GM12872 (cell line): ENCODE measurements around the gene PCBP4.

Experiments
- TF ChIP-seq, protein P1 (sequence below): IDR thresholded peaks from 3 replicates; pipeline ENCODE4 v1.5.1; 2011; ENCODE audit warnings: low read depth, mild to moderate bottlenecking, low read length, moderate library complexity; ENCODE audit not compliant: insufficient read depth

Gene PCBP4

DNA sequence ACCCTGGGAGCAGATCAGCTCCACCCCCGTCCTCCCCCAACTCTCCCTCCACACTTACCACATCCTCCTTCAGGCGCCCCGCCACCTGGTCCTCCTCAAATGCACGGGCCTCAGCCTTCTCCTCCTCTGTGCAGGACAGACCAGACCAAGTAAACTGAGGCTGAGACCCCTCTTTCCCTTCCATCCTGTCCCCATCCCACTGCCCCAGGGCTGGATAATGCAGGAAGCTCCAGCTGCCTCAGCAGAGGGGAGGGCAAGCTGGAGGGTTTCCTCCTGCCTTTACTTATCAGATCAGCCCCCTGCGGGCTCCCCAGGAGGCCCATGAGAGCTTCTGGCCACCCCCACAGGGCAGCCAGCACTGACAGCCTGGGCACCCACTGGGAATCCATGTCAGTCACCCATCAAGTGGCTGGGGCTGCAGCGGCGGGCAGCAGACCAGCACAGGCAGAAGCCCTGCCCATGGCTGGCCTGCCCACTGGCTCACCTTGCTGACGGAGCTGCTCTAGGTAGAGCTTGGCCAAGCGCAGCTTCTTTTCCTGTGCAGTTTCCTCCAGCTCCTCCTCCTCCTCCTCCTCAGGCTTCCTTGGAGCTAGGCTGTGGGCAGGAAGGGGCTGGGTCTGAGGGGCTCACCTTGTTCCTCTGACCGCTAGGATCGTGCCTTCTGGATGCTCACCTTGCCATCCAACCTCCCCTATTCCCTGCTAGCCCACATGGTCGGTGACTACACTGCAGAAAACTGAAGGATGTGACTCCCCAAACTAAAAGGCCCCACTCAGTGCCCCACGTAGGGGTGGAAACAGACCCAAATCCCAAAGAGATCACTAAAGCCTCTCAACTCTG is 29.4 kb downstream of the PCBP4 start:
- TF ChIP-seq, protein P1, sequence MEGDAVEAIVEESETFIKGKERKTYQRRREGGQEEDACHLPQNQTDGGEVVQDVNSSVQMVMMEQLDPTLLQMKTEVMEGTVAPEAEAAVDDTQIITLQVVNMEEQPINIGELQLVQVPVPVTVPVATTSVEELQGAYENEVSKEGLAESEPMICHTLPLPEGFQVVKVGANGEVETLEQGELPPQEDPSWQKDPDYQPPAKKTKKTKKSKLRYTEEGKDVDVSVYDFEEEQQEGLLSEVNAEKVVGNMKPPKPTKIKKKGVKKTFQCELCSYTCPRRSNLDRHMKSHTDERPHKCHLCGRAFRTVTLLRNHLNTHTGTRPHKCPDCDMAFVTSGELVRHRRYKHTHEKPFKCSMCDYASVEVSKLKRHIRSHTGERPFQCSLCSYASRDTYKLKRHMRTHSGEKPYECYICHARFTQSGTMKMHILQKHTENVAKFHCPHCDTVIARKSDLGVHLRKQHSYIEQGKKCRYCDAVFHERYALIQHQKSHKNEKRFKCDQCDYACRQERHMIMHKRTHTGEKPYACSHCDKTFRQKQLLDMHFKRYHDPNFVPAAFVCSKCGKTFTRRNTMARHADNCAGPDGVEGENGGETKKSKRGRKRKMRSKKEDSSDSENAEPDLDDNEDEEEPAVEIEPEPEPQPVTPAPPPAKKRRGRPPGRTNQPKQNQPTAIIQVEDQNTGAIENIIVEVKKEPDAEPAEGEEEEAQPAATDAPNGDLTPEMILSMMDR = no peak

DNA sequence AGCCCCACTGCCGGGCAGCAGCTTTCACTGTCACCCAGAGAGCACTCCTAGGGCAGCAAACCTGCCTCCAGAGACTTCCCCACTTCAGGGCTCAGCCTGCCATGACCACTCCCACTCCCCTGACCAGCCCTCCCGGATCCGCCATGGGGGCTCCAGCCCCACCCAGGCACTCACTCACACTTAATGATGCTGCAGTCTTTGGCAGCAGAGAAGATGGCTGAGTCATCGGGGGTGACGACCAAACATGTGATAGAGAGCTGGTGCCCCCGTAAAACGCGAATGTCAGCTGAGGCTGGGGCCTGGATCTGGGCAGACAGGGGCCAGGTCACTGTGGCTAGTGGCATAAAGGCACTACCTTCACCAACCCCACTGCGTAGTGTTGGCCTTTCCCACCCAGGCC is 30.2 kb downstream of the PCBP4 start:
- TF ChIP-seq, protein P1 = no peak

DNA sequence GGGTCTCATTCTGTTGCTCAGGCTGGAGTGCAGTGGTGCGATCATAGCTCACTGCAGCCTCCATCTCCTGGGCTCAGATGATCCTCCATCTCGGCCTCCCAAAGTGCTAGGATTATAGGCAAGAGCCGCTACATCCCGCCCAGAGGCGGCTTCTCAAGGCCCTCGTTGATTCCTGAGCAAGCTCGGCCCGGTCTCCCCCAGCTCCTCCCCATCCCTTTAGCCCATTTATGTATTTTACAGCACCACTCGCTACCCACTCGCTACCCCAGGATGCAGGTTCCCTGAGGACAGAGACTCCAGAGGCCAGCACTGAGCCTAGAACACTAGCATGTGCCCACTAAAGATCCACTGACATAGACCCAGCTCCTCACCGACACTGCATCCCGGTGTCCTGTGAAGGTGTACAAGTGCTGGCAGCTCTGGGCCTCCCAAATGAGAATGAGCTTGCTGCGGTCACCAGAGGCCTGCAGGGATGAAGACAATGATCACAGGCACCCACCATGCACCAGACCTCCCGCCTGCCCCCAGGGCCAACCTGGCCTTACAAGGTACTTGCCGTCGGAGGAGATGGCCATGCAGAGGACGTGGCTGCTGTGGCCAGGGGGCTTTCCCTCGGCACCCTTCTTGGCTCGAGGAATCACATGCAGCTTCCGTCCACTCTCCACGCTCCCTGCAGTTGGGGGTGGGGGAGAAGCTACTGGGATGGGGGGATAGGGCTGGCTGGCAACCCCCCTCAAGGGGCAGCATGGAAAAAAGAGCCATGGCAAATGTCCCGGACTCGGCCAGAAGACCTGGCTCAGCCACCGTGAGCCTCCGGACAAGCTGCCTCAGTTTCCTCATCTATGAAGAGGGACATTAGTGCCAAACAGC is 31.1 kb downstream of the PCBP4 start:
- TF ChIP-seq, protein P1 = no peak

DNA sequence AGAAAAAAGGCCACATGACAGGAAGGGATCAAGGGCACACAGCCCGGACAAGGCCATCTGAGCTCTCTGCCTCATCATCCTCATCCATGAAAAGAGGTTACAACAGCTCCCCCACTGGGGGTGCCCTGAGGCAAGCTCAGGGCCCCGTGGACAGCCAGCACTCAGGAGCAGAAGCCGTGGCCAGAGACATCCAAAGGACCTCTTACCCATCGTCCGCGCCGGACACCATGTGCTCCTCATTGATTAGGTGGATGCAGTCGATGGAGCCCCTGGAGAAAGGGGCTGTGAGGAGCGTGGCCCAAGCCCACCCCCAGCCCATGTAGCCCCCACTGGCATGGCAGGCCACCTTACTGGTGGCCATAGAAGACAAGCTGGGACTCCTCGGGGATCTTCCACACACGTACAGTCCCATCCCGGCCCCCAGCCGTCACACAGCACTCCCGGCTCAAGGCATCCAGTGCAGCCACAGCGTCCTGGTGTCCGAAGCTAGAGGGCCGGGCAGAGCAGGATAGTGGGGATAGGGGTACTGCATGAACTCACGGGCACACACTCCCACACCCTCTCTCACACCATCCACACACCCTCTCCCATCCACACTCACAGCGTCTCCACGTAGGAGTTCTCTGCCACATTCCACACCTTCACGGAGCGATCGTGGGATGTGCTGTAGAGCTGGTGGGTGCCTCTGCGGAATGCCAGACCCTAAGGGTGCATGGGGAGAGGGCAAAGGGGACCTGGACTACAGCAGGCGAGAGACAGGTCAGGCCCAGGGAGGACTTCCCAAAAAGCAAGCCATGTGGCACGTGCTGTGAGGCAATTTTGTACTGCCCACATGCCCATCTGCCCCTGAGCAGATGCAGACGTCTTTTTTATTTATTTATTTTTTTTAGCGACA is 32.0 kb downstream of the PCBP4 start:
- TF ChIP-seq, protein P1 = no peak

DNA sequence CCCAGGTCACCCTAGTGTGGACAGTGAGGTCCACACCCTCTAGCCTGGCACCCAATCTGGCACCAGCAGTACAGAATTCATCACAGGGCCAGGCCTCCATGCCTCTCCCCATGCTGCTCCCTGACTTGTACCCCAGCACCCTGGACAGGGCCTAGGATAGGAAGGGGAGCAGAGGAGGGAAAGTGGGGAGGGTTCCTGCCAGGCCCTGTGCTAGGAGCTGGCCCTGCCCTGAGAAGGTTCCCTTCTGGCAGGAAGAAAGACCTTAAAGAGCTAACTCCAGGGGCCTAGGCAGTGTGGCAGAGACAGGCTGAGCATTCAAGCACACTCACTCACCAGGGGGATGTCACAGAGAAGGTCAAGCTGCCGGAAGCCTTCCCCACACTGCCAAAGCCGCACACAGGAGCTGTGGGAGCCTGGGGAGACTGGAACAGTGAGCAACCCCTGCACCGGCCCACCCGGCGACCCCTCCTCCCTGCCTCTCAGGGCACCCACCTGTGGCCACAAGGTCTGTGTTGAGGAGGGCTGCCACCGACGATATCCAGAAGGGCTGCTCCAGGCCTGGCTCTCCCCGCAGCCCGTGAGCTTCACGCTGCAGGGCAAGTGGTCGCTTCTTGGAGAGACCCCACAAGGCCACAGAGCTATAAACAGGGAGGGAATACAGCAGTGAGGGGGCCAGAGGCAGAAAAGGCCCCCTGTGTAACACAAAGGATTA is 33.0 kb downstream of the PCBP4 start:
- TF ChIP-seq, protein P1 = no peak

DNA sequence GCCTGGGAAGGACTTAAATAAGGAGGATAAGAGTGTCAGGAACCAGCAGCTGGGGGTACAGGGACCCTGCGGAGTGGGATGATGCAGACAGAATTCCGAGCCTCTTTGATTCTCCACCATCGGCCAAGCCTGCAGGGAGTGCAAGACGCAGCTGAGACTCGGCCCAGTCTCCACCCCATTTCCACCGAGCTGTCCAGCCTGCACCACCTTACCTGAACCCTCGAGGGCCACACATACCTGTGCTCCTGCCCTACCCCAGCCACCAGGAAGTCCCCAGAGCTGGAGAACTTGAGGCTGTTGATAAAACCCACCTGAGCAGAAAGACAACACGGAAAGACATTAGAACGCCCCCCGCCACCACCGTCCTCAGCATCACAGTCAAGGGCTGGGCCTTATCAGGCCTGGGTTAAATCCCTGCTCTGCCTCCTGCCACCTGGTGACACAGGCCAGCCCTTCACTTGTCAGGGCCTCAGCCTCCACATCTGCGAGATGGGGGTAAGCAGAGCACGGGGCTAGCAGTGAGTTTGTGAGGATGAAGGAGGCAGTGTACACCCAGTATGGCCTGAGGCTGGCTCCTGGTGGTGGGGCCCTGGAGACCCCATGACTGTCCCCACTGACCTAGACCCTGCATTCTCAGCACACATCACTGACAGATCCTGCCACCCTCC is 33.6 kb downstream of the PCBP4 start:
- TF ChIP-seq, protein P1 = no peak
